ENCODE results near the gene DLG5. TPM values are rescaled to one million over a fixed set of nuclear protein-coding genes. Genes with fewer than 3 reads are reported as not detected.

Gene DLG5
- total and polyA plus RNA-seq, 10 of the 15 experiments (the other 5 are each of a cell fraction or from before 2014, with no cell fraction given): 0.18 to 6.6 (median 2.7) TPM

GRCh38 chr10:77888356-77888703 lies 38.2 kb downstream of the DLG5 start (continued):
- TF ChIP-seq CEBPZ (IDR thresholded peaks at IDR 0.05; ENCODE audit: low read depth, low read length): no peak
- no peak for TF ChIP-seq NFYB (IDR thresholded peaks at IDR 0.05; ENCODE audit: insufficient read depth, low read depth, low read length)
- TF ChIP-seq PRDM15 (CRISPR knock-in tag; IDR thresholded peaks at IDR 0.05): no peak
- no peak for TF ChIP-seq CREB1 (IDR thresholded peaks at IDR 0.05; ENCODE audit: low read depth)
- no peak for TF ChIP-seq CHD2 (IDR thresholded peaks at IDR 0.05; ENCODE audit: borderline replicate concordance, low read depth, low read length)
- no peak for TF ChIP-seq ZNF687 (IDR thresholded peaks at IDR 0.05)
- TF ChIP-seq SRF (IDR thresholded peaks at IDR 0.05; ENCODE audit: low read depth in 2 of 2, low read length in 2 of 2): no peak
- no peak for TF ChIP-seq CHD4 (IDR thresholded peaks at IDR 0.05)
- no peak for TF ChIP-seq ATF2 (IDR thresholded peaks at IDR 0.05; ENCODE audit: low read length)
- no peak for TF ChIP-seq SUPT20H (IDR thresholded peaks at IDR 0.05; ENCODE audit: borderline replicate concordance, control insufficient read depth, low read depth, low read length)
